ENCODE measurements around the gene FOXN3.
"Not testable (repeated sequence)": the region's sequence is repeated elsewhere in the genome, so short reads cannot be mapped to it uniquely, and the experiment has no call there.

Gene FOXN3

DNA sequence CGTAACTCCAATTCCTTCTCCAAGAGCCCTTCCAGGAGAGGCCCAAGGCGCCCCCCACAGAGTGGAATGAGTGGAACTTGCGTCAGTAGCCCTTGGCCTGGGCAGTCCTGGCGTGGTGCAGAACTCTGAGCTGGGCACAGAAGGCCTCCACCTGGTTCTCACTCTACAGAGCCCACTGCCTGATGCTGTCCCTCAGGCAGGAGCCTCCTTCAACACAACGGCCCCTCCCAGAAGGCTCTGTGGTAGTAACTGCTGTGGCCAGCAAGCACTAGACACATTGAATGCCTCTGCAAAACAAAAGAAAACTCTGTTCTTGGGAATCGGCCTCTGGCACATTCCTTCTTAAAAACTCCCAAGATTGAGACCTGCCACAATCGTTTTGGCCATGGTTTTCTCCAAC is 258.9 kb downstream of the FOXN3 start:
- not testable (repeated sequence) for DNase-seq

DNA sequence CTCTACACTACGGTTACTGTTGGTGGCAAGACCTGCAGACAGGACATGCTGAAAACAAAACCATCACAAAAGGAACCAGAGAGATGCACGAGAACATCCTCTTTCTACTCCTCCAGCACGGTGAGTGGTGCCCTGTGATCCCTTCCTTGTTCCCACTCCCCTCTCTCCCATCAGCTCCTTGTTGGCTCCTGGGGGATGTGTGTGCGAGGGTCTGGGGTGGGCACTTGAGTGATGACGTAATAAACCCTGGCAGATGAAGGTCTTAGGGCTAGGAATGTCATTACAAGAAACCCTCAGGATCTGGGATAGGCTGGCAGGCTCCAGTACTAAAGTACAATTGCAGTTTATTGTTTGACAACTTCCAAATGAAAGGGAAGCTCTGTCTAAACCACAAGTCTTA is 261.5 kb downstream of the FOXN3 start:
- no peak for DNase-seq

GRCh38 chr14:89151693-89152092 is 265.3 kb downstream of the FOXN3 start:
- DNase-seq: not testable (repeated sequence)

GRCh38 chr14:89146274-89146673 is 270.8 kb downstream of the FOXN3 start:
- no peak for DNase-seq

DNA sequence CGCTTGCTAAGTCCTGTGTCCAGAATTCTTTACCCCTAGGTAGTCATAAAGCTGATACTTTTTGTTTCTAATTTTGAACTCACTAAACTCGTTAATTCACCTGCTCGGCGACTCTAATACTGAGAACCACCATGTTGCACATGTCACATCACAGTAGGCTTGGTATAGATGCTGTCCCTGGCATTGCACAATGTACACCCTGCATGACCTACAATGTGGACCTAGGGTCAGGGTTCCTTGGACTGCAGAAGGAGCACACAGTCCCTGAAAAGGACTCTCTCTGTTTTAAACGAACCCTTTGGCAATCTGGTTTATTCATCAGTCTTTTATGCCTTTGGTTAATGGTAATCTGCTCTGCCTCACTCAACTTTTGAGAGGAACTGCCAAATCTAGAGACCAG is 272.4 kb downstream of the FOXN3 start:
- DNase-seq: no peak

GRCh38 chr14:89144066-89144465 is 273.0 kb downstream of the FOXN3 start:
- no peak for DNase-seq

GRCh38 chr14:89143595-89143994 is 273.4 kb downstream of the FOXN3 start:
- no peak for DNase-seq

DNA sequence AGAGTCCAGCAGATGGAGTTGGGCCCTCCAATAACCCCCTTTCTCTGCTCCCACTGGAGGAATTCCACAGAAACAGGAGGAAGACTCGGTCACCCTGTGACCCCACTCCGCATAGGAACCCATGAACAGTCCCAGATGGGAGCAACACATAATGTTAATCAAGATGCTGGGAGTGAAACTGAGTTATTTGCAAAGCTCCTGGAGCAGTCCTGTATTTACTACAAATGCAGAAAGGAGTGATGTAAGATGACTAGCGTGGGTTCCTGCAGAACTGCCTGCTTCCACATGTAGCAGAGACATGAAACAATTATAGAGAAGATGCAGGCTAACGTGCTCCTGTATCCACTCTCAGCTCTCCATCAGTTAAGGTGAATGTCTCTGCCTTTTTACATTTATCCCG is 274.7 kb downstream of the FOXN3 start:
- no peak for DNase-seq

- DNase-seq: no peak
Observed at GRCh38 chr14:89141862-89142261, 275.2 kb downstream of the FOXN3 start.

DNA sequence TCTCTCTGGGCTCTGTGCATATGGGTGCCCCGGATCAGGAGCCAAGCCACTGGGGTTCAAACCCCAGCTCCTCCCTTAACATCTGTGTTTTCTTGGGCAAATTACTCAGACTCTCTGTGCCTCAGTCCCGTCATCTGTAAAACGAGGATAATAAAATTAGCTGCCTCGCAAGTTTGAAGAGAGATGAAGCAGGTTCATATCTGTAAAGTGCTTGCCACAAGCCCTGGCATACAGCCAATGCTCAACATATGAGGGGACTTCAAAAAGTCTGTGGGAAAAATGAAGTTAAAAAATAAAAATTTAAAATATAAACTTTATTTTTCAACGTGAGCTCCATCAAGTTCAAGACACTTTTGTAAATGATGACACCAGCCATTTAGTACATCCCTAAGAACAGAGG is 276.7 kb downstream of the FOXN3 start:
- DNase-seq: no peak

DNA sequence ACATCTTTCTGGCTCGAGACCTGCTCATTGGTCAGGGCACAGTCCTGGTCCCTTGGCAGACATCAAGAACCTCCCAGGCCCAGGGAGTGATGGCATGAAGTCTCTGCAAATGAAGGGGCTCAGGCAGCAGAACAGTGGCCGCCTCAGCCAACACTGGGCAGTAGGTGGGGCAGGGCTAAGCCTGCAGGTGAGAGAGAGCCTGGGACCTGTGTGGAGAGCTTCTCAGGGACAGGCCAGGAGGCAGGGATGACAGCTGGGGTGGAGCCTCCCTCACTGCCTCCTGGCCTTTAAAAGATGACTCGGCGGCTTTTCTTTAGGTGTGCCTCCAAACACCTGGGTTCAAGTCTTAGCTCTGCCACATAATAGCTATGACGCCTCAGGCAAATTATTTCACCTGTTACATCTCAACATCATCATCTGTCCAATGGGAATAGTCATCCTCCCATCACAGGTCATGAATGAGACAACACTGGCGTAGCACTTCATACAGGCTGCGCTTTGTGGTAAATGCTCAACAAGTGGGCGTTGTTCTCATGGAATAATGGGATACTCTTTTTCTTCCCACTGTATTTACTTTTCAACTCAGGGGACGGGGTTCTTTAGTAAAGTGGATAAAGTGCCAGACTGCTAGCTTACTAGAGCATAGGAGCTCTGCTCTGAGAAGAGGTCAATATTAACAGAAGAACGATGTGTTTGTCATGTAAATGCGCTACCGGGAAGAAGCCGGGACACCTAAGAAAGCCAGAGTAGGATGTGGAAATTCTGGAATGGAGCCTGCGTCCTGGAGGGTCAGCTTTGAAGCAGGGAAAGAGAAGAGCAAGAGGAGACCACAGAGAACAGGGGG is 277.4 kb downstream of the FOXN3 start:
- DNase-seq: no peak

- DNase-seq: no peak
Observed at GRCh38 chr14:89138846-89139245, 278.2 kb downstream of the FOXN3 start.

DNA sequence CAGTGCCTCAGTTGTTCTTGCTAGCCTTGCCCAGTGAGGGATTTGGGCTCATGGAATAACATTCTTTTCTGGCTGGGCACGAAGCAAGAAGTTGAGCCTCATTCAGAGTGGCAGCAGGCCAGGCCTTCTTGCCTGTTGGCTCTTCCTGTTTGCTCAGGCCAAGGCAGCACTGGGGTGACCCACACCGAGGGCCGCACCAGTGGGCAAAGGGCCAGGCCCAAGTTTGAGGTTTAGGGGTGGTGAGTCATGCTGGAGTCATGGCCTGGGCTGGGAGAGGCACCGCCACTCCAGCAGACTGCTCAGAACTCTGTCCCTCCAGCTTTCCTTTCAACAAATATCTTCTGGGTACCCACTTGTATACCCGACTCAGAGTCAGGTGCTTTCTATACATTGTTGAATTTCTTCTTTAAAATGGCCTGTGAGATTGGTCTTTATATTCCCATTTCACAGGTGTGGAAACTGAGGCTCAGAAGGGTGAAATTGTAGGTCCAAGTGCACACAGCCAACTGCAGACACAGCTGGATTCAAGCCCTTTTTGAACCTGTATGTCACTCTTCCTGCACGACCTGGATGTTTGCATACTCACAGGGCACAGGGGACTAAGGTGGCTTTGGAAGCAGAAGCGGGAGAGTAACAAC is 279.4 kb downstream of the FOXN3 start:
- no peak for DNase-seq

GRCh38 chr14:89136587-89136986 is 280.4 kb downstream of the FOXN3 start:
- no peak for DNase-seq

DNA sequence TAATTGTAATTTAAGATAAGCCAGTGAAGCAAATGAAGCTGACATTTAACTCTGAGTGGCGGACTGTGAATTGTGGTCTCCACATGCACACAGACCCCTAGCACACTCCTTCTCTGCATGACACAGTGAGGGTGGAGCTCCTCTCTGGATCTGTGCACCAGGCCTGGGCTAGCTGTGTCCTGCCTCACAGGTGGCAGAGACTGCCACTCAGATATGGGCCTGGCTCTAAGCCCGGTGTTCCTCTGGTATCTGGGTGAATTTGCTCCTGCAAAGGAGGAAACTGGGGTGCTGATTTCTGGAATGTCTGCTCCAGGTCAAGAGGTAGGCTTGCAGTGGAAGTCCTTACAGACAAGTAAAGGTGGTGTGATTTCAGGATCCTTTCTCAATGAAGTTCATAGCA is 282.4 kb downstream of the FOXN3 start:
- DNase-seq: no peak

- DNase-seq: no peak
Observed at GRCh38 chr14:89131004-89131750, 285.9 kb downstream of the FOXN3 start.

DNA sequence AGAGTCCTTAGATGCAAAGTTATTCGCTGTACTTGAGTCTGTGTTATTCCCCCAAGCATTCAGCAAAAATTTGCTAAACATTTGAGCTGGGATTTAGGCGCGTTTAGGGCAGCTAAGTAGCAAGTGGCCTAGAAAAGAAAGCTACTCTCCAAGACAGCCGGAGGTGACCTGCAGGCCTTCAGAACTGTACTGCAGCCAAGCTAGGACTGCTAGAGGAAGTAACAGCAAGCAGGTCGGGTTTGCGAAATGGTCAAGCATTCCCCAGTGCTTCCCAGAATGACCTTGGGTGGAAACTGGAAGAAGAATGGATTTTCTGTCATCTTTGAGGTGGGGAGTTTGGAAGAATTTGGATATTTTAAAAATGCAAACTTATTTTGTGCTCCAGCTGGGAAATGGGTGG is 287.5 kb downstream of the FOXN3 start:
- no peak for DNase-seq

DNA sequence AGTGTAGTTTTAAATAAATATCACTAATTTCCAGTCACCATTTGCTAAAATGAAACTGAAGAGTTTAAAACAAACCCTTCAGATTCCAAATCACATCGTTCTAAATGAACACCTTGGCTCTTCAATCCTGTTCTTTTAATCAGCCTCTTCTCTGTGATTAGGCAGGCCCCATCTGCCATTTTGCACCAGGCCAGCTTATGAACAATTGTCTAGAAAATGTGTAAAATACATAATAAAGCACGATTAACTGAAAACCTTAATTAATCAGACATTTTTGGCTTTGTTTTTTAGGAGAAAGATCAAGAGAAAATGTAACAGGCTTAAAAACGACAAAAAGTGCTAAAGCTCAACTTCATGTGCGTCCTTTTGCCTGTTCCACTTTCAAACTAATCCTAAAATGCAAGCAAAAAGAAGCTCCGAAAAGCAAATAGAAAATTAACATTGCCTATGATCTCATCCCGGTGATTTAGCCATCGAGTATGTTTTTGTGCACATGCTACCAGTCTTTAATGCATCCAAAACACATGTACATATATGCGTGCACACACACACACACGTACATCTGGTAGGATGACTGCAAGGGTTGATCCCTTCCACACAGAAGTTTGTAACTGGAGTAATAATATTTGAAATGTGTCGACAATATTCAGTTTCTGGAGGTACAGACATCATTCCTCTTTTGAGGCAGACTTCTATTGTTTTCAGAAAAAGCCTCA is 288.6 kb downstream of the FOXN3 start:
- no peak for DNase-seq

DNA sequence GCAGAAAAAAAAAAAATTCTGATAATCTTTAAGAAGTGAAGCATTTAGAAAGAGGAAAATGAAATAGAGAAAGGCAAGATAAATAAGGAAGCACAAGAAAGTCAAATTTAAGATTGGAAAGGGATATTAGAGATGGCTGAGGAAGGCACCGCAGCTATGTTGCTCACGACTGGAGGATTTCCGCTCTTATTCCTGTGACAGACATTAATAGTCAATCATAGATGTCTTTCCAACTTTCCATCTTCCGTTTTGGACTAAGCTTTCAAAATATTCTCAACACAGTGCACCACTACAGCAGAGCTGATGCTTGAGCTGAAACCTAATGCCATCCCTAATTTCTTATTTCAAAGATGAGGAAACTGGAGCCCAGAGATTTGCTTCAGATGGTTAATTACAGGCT is 290.6 kb downstream of the FOXN3 start:
- DNase-seq: no peak

GRCh38 chr14:89125216-89125615 is 291.8 kb downstream of the FOXN3 start:
- DNase-seq: no peak

DNA sequence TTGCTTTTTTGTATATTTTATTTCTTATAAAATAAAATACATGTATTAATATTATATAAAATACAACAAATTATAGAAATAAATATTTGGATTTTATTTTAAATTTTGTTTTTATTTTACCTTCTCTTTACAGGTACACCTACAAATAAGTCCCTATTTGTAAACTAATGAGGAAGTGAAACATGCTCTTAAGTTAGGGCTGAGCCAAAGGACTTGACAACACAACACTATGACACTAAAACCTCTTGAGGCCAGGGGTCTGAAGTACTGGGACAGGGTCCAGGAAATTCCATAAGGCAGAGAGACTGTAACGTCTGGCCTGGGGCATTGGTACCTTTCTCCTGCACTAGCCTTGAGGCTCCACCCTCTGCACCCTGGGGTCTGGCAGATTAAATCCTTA is 293.2 kb downstream of the FOXN3 start:
- DNase-seq: no peak

DNA sequence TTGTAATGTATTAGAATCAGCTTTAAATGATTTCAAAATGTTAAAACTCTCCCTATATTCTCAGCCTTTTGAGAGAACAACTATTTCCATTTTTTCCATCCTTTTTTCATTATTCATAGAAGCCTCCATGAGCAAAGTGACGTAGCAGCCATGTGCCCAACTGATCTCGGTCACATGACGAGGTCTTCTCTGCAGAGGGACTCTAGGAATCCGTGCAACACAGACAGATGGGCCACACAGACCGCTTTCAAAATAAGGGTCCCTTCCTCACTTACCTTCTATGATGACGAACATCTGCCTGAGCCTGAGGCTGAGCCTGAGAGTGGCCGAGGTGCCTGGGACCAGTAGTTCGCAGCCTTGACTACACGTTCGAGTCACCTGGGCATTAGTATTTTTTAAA is 293.8 kb downstream of the FOXN3 start:
- DNase-seq: no peak

DNA sequence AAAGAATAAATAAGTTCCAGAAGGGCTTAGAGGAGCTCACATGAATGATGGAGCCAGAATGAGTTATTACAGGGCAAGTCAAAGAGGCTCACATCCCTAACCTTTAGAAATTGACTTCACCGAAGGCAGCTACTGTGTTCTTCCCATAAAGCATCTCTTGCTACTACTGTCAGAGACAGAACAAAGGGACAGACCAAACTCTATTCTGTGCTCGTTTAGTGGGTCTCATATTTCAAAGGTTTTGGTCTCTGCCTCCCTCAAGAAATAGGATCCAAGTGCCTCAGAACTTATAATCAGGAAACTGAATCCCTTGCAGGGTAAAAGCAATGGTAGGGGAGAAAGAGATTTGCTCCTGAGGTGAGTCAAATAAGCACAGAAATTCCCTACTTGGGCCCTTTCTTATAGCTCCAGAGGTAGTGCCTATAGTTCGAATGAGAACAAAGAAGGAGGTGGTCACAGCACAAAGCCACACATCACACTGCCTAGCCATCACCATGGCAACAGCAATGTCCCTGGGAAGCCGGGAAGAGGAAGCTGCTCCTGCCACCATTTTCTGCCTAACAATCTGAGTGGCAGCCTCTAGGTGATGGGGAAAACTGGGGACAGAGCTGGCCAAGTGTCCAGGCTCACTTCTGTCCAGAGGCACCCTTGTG is 294.9 kb downstream of the FOXN3 start:
- no peak for DNase-seq
